ENCODE data around the gene IL1A. TPM values are rescaled to one million over a fixed set of nuclear protein-coding genes. Genes with fewer than 3 reads are reported as not detected.

IL1A gene
- total RNA-seq, 4 donors from 2014 or later: not detected

GRCh38 chr2:112726487-112727190 lies 57.7 kb downstream of the IL1A start:
- Histone ChIP-seq H3K4me1 (peaks cover 0 to 6% (median 2%) of the 10 kb centered on the region in 4 donors), H3K27me3 (no peaks in the 10 kb centered on the region), H3K4me3 (no peak overlapping the region), H3K27ac (no peak overlapping the region), H3K9me3 (no peaks in the 10 kb centered on the region), H3K36me3 (no peaks in the 10 kb centered on the region)
- DNase-seq: peak; percentile 91 to 97 (median 93)
- peak; percentile 89 to 99 (median 98) for TF ChIP-seq CTCF (IDR thresholded peaks at IDR 0.05)
- TF ChIP-seq POLR2A (IDR thresholded peaks at IDR 0.05): peak in 1 of 2 donors; percentile 15

- peak in 1 of 3 donors; percentile 37 for DNase-seq
- H3K9me3 ChIP-seq: no peaks in the 10 kb centered on the region
- TF ChIP-seq POLR2A (IDR thresholded peaks at IDR 0.05) (no peak), CTCF (IDR thresholded peaks at IDR 0.05) (no peak)
- no peaks in the 10 kb centered on the region for H3K27me3 ChIP-seq
- no peak overlapping the region for H3K27ac ChIP-seq
- H3K4me3 ChIP-seq: no peak overlapping the region
- no peaks in the 10 kb centered on the region for H3K36me3 ChIP-seq
- H3K4me1 ChIP-seq: peaks cover 0 to 6% (median 2%) of the 10 kb centered on the region in 4 donors
These were observed 58.5 kb downstream of the IL1A start for GRCh38 chr2:112725545-112726457.

- H3K36me3 ChIP-seq: no peaks in the 10 kb centered on the region
- H3K4me1 ChIP-seq: peaks cover 0 to 6% (median 2%) of the 10 kb centered on the region in 4 donors
- DNase-seq: no peak
- H3K27me3 ChIP-seq: no peaks in the 10 kb centered on the region
- peak in 1 of 6 experiments; percentile 28 for TF ChIP-seq CTCF (IDR thresholded peaks at IDR 0.05)
- no peak for TF ChIP-seq POLR2A (IDR thresholded peaks at IDR 0.05)
- no peak overlapping the region for H3K4me3 ChIP-seq
- H3K9me3 ChIP-seq: no peaks in the 10 kb centered on the region
- H3K27ac ChIP-seq: no peak overlapping the region
These were observed 59.4 kb downstream of the IL1A start for GRCh38 chr2:112724591-112725525.

GRCh38 chr2:112723995-112724394 lies 60.3 kb downstream of the IL1A start:
- no peaks in the 10 kb centered on the region for H3K27me3 ChIP-seq
- DNase-seq: no peak
- TF ChIP-seq CTCF (IDR thresholded peaks at IDR 0.05) (no peak), POLR2A (IDR thresholded peaks at IDR 0.05) (no peak)
- no peak overlapping the region for H3K27ac ChIP-seq
- peaks cover 0 to 6% (median 2%) of the 10 kb centered on the region in 4 donors for H3K4me1 ChIP-seq
- H3K9me3 ChIP-seq: no peaks in the 10 kb centered on the region
- no peak overlapping the region for H3K4me3 ChIP-seq
- H3K36me3 ChIP-seq: no peaks in the 10 kb centered on the region

Other genes starting within 250 kb of the IL1A start
- 10 to 100 TPM in 2 of 4 donors, 1 to 10 TPM in 2; 7.5 to 15.8 (median 10.0) TPM for gene POLR1B, start 242.0 kb downstream of the IL1A start, total RNA-seq
- gene CHCHD5, start 199.9 kb downstream of the IL1A start, total RNA-seq: 10 to 100 TPM in 3 of 4 donors, 1 to 10 TPM in 1; 8.3 to 20.7 (median 11.4) TPM
- 100 to 1,000 TPM in 3 of 4 donors, 10 to 100 TPM in 1; 48.7 to 143 (median 122) TPM for gene SLC20A1, start 138.6 kb downstream of the IL1A start, total RNA-seq
- gene NT5DC4, start 63.5 kb downstream of the IL1A start, total RNA-seq: 1 to 10 TPM in 1 of 4 donors, not detected in 3; 5.8 TPM
- gene CKAP2L, start 19.9 kb downstream of the IL1A start, total RNA-seq: 10 to 100 TPM in 1 of 4 donors, 1 to 10 TPM in 1, under 1 TPM in 2; 0.54 to 19.0 (median 1.3) TPM
- gene IL1B, start 52.3 kb upstream of the IL1A start, total RNA-seq: 1 to 10 TPM in 1 of 4 donors, under 1 TPM in 1, not detected in 2; 0.53 to 9.1 TPM
- gene IL37, start 126.7 kb upstream of the IL1A start, total RNA-seq: not detected
- gene IL36G, start 193.5 kb upstream of the IL1A start, total RNA-seq: not detected
- gene IL36A, start 221.0 kb upstream of the IL1A start, total RNA-seq: not detected